Prostate gland (tissue), 2 donors: ENCODE results near the gene FNBP1L.

Experiments used
- POLR2AphosphoS5 ChIP-seq: sonication (generic); formaldehyde crosslinking; IDR thresholded peaks from one replicate; pipeline ENCODE4 v1.6.1; 2017; ENCODE audit warnings: antibody characterized with exemption
- TF ChIP-seq, protein P1 (sequence below), 4 experiments: fragments of 200-600 bp in 2 of 4; fragments of 450-650 bp in 2 of 4; sonication (generic) in 2 of 4; IDR thresholded peaks; 1 replicate in 3 of 4; 2 replicates in 1 of 4; pipeline ENCODE4 v1.5.1; 2016 to 2019; ENCODE audit warnings: antibody characterized with exemption in 4 of 4, mild to moderate bottlenecking in 2 of 4, moderate library complexity in 2 of 4

GRCh38 chr1:93549131-93549530 lies 101.2 kb downstream of the FNBP1L start:
- TF ChIP-seq POLR2AphosphoS5: no peak
- TF ChIP-seq, protein P1, sequence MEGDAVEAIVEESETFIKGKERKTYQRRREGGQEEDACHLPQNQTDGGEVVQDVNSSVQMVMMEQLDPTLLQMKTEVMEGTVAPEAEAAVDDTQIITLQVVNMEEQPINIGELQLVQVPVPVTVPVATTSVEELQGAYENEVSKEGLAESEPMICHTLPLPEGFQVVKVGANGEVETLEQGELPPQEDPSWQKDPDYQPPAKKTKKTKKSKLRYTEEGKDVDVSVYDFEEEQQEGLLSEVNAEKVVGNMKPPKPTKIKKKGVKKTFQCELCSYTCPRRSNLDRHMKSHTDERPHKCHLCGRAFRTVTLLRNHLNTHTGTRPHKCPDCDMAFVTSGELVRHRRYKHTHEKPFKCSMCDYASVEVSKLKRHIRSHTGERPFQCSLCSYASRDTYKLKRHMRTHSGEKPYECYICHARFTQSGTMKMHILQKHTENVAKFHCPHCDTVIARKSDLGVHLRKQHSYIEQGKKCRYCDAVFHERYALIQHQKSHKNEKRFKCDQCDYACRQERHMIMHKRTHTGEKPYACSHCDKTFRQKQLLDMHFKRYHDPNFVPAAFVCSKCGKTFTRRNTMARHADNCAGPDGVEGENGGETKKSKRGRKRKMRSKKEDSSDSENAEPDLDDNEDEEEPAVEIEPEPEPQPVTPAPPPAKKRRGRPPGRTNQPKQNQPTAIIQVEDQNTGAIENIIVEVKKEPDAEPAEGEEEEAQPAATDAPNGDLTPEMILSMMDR (IDR thresholded peaks at IDR 0.05): no peak
